ENCODE data around the gene PTGDR2.

PTGDR2 gene

GRCh38 chr11:60809249-60809648 is 46.5 kb downstream of the PTGDR2 start:
- DNase-seq: no peak

GRCh38 chr11:60803273-60803936 is 52.3 kb downstream of the PTGDR2 start:
- DNase-seq: no peak

GRCh38 chr11:60801194-60801593 is 54.6 kb downstream of the PTGDR2 start:
- no peak for DNase-seq
